GM23338 (cell line): ENCODE data around the gene KRT83. TPM values are rescaled to one million over a fixed set of nuclear protein-coding genes. Genes with fewer than 3 reads are reported as not detected.

ENCODE experiments used
- ATAC-seq: fragments of 200-7000 bp; cut with Tn5 transposase; 3 replicates; pipeline ENCODE4 v1.9.1; 2020
- DNase-seq: peaks from one replicate; pipeline ENCODE4 v3.0.0-alpha.2; 2015; ENCODE audit warnings: low spot score
- H2AFZ ChIP-seq: fragments of 200-600 bp; sonication (generic); 2 replicates; pipeline ENCODE4 v1.8.0; 2016; ENCODE audit warnings: antibody characterized with exemption, mild to moderate bottlenecking, moderate library complexity
- H3F3A ChIP-seq: fragments of 200-600 bp; sonication (generic); replicated peaks from 2 replicates; pipeline ENCODE4 v1.8.0; 2017; ENCODE audit warnings: antibody characterized with exemption, mixed run types, low read depth
- H3K27ac ChIP-seq: fragments of 200-600 bp; sonication (generic); 2 replicates; pipeline ENCODE4 v1.6.1; 2016; ENCODE audit warnings: low read depth
- H3K27me3 ChIP-seq: fragments of 200-600 bp; sonication (generic); 2 replicates; pipeline ENCODE4 v1.8.0; 2016; ENCODE audit warnings: mild to moderate bottlenecking, mixed run types, moderate library complexity; ENCODE audit not compliant: insufficient read depth
- H3K36me3 ChIP-seq: fragments of 200-600 bp; sonication (generic); 2 replicates; pipeline ENCODE4 v1.8.0; 2016; ENCODE audit warnings: mild to moderate bottlenecking; ENCODE audit not compliant: insufficient read depth
- H3K4me1 ChIP-seq: fragments of 200-600 bp; sonication (generic); 2 replicates; pipeline ENCODE4 v1.8.0; 2016; ENCODE audit warnings: mild to moderate bottlenecking, moderate library complexity; ENCODE audit not compliant: insufficient read depth
- H3K4me2 ChIP-seq: fragments of 200-600 bp; sonication (generic); 2 replicates; pipeline ENCODE4 v1.7.1; 2017; ENCODE audit warnings: mixed run types
- H3K4me3 ChIP-seq: fragments of 200-600 bp; sonication (generic); 2 replicates; pipeline ENCODE4 v1.6.1; 2016; ENCODE audit warnings: mixed run types
- H3K79me2 ChIP-seq: fragments of 200-600 bp; sonication (generic); replicated peaks from 2 replicates; pipeline ENCODE4 v1.8.0; 2017; ENCODE audit warnings: mild to moderate bottlenecking; ENCODE audit not compliant: insufficient read depth
- H3K9me2 ChIP-seq: fragments of 200-600 bp; sonication (generic); 2 replicates; pipeline ENCODE4 v1.8.0; 2017; ENCODE audit not compliant: insufficient read depth
- H4K20me1 ChIP-seq: fragments of 200-600 bp; sonication (generic); replicated peaks from 2 replicates; pipeline ENCODE4 v1.8.0; 2017; ENCODE audit warnings: mild to moderate bottlenecking; ENCODE audit not compliant: insufficient read depth
- H3K27ac Mint-ChIP-seq: 2 replicates; pipeline ENCODE4 v1.8.0; 2020; ENCODE audit warnings: inconsistent platforms, mild to moderate bottlenecking, moderate library complexity, mixed read lengths
- H3K27me3 Mint-ChIP-seq: 3 replicates; pipeline ENCODE4 v1.8.0; 2022; ENCODE audit warnings: low read depth, mild to moderate bottlenecking, moderate library complexity, mixed read lengths, inconsistent platforms; ENCODE audit not compliant: insufficient read depth, poor library complexity
- H3K36me3 Mint-ChIP-seq: 3 replicates; pipeline ENCODE4 v1.8.0; 2021; ENCODE audit warnings: low read depth, mild to moderate bottlenecking, inconsistent platforms, moderate library complexity, mixed read lengths
- H3K4me1 Mint-ChIP-seq: 3 replicates; pipeline ENCODE4 v1.8.0; 2020; ENCODE audit warnings: mild to moderate bottlenecking, inconsistent platforms, mixed read lengths
- H3K4me3 Mint-ChIP-seq: 3 replicates; pipeline ENCODE4 v1.8.0; 2021; ENCODE audit warnings: moderate library complexity, mild to moderate bottlenecking, inconsistent platforms, mixed read lengths
- H3K9me3 Mint-ChIP-seq: 3 replicates; pipeline ENCODE4 v1.8.0; 2020; ENCODE audit warnings: moderate library complexity, mild to moderate bottlenecking, inconsistent platforms, mixed read lengths
- CREB1 ChIP-seq: fragments of 250-450 bp; sonication (Bioruptor Pico); IDR thresholded peaks from 2 replicates; pipeline ENCODE4 v1.5.0; 2020; ENCODE audit warnings: low read depth, mild to moderate bottlenecking, moderate library complexity
- CTCF ChIP-seq, 2 experiments: fragments of 200-600 bp in 1 of 2; sonication (generic) in 1 of 2; conservative IDR thresholded peaks; 2 replicates each; pipeline versions ENCODE4 v1.5.1 to v1.6.1; 2016 to 2017; ENCODE audit warnings: antibody characterized with exemption in 2 of 2, low read depth in 2 of 2, mild to moderate bottlenecking in 2 of 2, moderate library complexity in 1 of 2
- ETS1 ChIP-seq: IDR thresholded peaks from 2 replicates; pipeline ENCODE4 v1.6.1; 2016; ENCODE audit warnings: antibody characterized with exemption
- EZH2 ChIP-seq: fragments of 200-600 bp; sonication (generic); IDR thresholded peaks from one replicate; pipeline ENCODE4 v1.8.0; 2017; ENCODE audit warnings: antibody characterized with exemption, mild to moderate bottlenecking, low read depth; ENCODE audit not compliant: unreplicated experiment
- EZH2phosphoT487 ChIP-seq: fragments of 200-600 bp; sonication (generic); IDR thresholded peaks from one replicate; pipeline ENCODE4 v1.8.1; 2018; ENCODE audit warnings: antibody characterized with exemption; ENCODE audit not compliant: unreplicated experiment
- JUNB ChIP-seq: IDR thresholded peaks from one replicate; pipeline ENCODE4 v1.6.1; 2016; ENCODE audit warnings: antibody characterized with exemption; ENCODE audit not compliant: unreplicated experiment
- NANOG ChIP-seq: IDR thresholded peaks from 2 replicates; pipeline ENCODE4 v1.6.1; 2016; ENCODE audit warnings: antibody characterized with exemption, borderline replicate concordance
- STAT1 ChIP-seq: IDR thresholded peaks from one replicate; pipeline ENCODE4 v1.6.1; 2016; ENCODE audit warnings: antibody characterized with exemption; ENCODE audit not compliant: unreplicated experiment
- ZNF462 ChIP-seq: fragments of 250-450 bp; sonication (Bioruptor Pico); IDR thresholded peaks from 2 replicates; pipeline ENCODE4 v1.5.0; 2020; ENCODE audit warnings: mild to moderate bottlenecking, moderate library complexity
- polyA plus RNA-seq: library from polyadenylated mRNA; unstranded; fragments of >200 nt; fragmentation: Nextera tagmentation; extraction: Ambion mirVana; gene quantifications from 2 replicates; pipeline ENCODE4 v1.2.1, GENCODE V29; 2016
- total RNA-seq: library from RNA; depleted of rRNA; stranded (reverse); fragments of >200 nt; shearing (Covaris generic); gene quantifications from 2 replicates; pipeline ENCODE4 v1.2.3, GENCODE V29; 2014

Gene KRT83
- total and polyA plus RNA-seq, 2 experiments from 2014 or later = not detected

GRCh38 chr12:52274521-52275120 lies 46.6 kb downstream of the KRT83 start, which contains the start of gene KRT86:
Gene KRT86, plus strand, starts transcription at chr12:52274645. Its CDS starts 27,272 bp downstream, at chr12:52301917.
- H3K36me3 Mint-ChIP-seq = no peaks in the 10 kb centered on the region
- ATAC-seq (no peak), DNase-seq (no peak)
- peaks cover 9% of the 10 kb centered on the region for H3K27me3 Mint-ChIP-seq
- Histone ChIP-seq H3K36me3 (no peaks in the 10 kb centered on the region), H3F3A (no peaks in the 10 kb centered on the region), H3K4me1 (no peaks in the 10 kb centered on the region; the same call in 1 of the 2 replicates), H3K4me2 (no peak within 1 kb of the TSS), H3K9me2 (0 out of 2 replicates have a peak, but pooled peaks cover 2% of the 10 kb centered on the region), H2AFZ (no peak within 1 kb of the TSS), H3K4me3 (no peak within 1 kb of the TSS), H3K27ac (no peak within 1 kb of the TSS), H3K79me2 (no peaks in the 10 kb centered on the region), H3K27me3 (peaks cover 11% of the 10 kb centered on the region), H4K20me1 (no peaks in the 10 kb centered on the region)
- H3K9me3 Mint-ChIP-seq = no peaks in the 10 kb centered on the region
- TF ChIP-seq STAT1 (no peak), CTCF (conservative IDR thresholded peaks at IDR 0.05; ENCODE audit: low read depth in 2 of 2) (no peak), ETS1 (no peak), CREB1 (CRISPR knock-in tag) (no peak), EZH2 (no peak), EZH2phosphoT487 (no peak), NANOG (no peak), ZNF462 (CRISPR knock-in tag) (no peak), JUNB (no peak)
- H3K4me3 Mint-ChIP-seq = no peak within 1 kb of the TSS
- H3K4me1 Mint-ChIP-seq = no peaks in the 10 kb centered on the region
- H3K27ac Mint-ChIP-seq = no peak within 1 kb of the TSS
